ENCODE measurements around the gene SYDE2. TPM values are rescaled to one million over a fixed set of nuclear protein-coding genes. Genes with fewer than 3 reads are reported as not detected.
A peak's percentile ranks its signal among the peaks of the same experiment; 100 is the strongest.

The SYDE2 gene
- total and polyA plus RNA-seq, 9 of the 15 experiments (the other 6 are each of a cell fraction or from before 2014, with no cell fraction given), result 0.39 to 8.7 (median 4.5) TPM

DNA sequence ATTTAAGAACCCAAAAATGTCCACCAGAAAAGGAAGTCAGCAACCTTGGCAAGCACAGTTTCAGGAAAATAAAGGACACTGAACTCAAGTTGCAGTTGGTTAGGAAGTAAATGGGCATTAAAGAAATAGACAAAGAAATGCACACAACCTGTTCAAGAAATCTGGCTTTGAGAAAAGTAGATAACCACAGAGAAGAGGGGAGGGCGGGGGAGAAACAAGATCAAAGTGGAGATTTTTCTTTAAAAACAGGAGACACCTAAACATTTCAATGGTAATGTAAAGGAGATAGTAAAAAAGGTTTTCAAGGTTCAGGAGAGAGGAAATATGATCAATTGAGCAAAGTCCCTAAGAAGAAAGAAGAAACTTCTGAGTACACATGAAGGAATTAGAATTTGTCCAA is 29.1 kb downstream of the SYDE2 start:
- H3K79me2 ChIP-seq (ENCODE audit: control insufficient read depth, insufficient read depth, low read length), result no peaks in the 10 kb centered on the region
- H3K9ac ChIP-seq (ENCODE audit: insufficient read depth in 1 of 2, low read depth in 2 of 2, low read length in 2 of 2), result no peak overlapping the region
- ATAC-seq (no peak), DNase-seq (ENCODE audit: extremely low read depth in 1 of 4, low spot score in 3 of 4) (no peak), FAIRE-seq (no peak)
- TF ChIP-seq, protein P1, sequence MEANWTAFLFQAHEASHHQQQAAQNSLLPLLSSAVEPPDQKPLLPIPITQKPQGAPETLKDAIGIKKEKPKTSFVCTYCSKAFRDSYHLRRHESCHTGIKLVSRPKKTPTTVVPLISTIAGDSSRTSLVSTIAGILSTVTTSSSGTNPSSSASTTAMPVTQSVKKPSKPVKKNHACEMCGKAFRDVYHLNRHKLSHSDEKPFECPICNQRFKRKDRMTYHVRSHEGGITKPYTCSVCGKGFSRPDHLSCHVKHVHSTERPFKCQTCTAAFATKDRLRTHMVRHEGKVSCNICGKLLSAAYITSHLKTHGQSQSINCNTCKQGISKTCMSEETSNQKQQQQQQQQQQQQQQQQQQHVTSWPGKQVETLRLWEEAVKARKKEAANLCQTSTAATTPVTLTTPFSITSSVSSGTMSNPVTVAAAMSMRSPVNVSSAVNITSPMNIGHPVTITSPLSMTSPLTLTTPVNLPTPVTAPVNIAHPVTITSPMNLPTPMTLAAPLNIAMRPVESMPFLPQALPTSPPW (CRISPR knock-in tag; IDR thresholded peaks at IDR 0.05), result peak; percentile 30; the same call in 1 of the 2 replicates
- TF ChIP-seq XRCC3 (IDR thresholded peaks at IDR 0.05), result no peak
- TF ChIP-seq, protein P2, sequence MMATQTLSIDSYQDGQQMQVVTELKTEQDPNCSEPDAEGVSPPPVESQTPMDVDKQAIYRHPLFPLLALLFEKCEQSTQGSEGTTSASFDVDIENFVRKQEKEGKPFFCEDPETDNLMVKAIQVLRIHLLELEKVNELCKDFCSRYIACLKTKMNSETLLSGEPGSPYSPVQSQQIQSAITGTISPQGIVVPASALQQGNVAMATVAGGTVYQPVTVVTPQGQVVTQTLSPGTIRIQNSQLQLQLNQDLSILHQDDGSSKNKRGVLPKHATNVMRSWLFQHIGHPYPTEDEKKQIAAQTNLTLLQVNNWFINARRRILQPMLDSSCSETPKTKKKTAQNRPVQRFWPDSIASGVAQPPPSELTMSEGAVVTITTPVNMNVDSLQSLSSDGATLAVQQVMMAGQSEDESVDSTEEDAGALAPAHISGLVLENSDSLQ (IDR thresholded peaks at IDR 0.05), result no peak
- no peak for TF ChIP-seq HDGF (IDR thresholded peaks at IDR 0.05)
- TF ChIP-seq, protein P3, sequence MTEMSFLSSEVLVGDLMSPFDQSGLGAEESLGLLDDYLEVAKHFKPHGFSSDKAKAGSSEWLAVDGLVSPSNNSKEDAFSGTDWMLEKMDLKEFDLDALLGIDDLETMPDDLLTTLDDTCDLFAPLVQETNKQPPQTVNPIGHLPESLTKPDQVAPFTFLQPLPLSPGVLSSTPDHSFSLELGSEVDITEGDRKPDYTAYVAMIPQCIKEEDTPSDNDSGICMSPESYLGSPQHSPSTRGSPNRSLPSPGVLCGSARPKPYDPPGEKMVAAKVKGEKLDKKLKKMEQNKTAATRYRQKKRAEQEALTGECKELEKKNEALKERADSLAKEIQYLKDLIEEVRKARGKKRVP (CRISPR knock-in tag; IDR thresholded peaks at IDR 0.05), result no peak
- TF ChIP-seq NCOR1 (IDR thresholded peaks at IDR 0.05), result no peak
- TF ChIP-seq ZKSCAN3 (CRISPR knock-in tag; IDR thresholded peaks at IDR 0.05), result no peak
- H3K9me3 ChIP-seq (replicated peaks; ENCODE audit: control insufficient read depth, insufficient read depth, low read depth, low read length), result no peaks in the 10 kb centered on the region
- H3K4me2 ChIP-seq (ENCODE audit: insufficient read depth, low read length), result no peak overlapping the region
- no peak overlapping the region for H3K4me3 ChIP-seq
- H2AFZ ChIP-seq (ENCODE audit: low read depth, low read length), result no peak overlapping the region
- ChIA-PET CTCF (ENCODE audit: low intra/inter-chr PET ratio) (no interaction called here), POLR2A (no interaction called here)
- H3K9me1 ChIP-seq (ENCODE audit: control insufficient read depth, insufficient read depth, low read length), result no peaks in the 10 kb centered on the region
- H3K36me3 ChIP-seq (ENCODE audit: control insufficient read depth, insufficient read depth, low read length), result peaks cover 4% of the 10 kb centered on the region; the same call in 1 of the 3 replicates
- BruUV-seq (replicated peaks), result no TSS peak
- H3K27me3 ChIP-seq (ENCODE audit: control insufficient read depth in 2 of 2, insufficient read depth in 2 of 2, low read length in 2 of 2), result no peaks in the 10 kb centered on the region
- peaks cover 0 to 18% of the 10 kb centered on the region in 2 experiments; a peak in 2 of 5 replicates for H3K4me1 ChIP-seq (replicated peaks in 1 of 2; ENCODE audit: control insufficient read depth in 2 of 2, insufficient read depth in 2 of 2, low read length in 2 of 2)
- 22% methylated on average over 1 of the region's 1 CpG for WGBS (ENCODE audit: insufficient coverage, low coverage, missing lambda C conversion rate)
- H3K27ac ChIP-seq (ENCODE audit: extremely low read depth, low read depth, low read length), result no peak overlapping the region
- no peaks in the 10 kb centered on the region for H4K20me1 ChIP-seq (replicated peaks; ENCODE audit: control insufficient read depth, insufficient read depth, low read length)
- intact Hi-C loops (cut with micrococcal nuclease) (no loop called here), in situ Hi-C loops (cut with MboI) (no loop called here)
